GM21528 (cell line): ENCODE results near the gene CACNB4.
"Not testable (repeated sequence)": the region's sequence is repeated elsewhere in the genome, so short reads cannot be mapped to it uniquely, and the experiment has no call there.

Experiments
- ATAC-seq: cut with Tn5 transposase; IDR thresholded peaks from one replicate; pipeline ENCODE4 v1.9.1; 2021; ENCODE audit warnings: mild to moderate bottlenecking, moderate library complexity; ENCODE audit not compliant: unreplicated experiment, low FRiP score

CACNB4 gene

GRCh38 chr2:151796774-151797173, 302.1 kb downstream of the CACNB4 start:
- no peak for ATAC-seq

DNA sequence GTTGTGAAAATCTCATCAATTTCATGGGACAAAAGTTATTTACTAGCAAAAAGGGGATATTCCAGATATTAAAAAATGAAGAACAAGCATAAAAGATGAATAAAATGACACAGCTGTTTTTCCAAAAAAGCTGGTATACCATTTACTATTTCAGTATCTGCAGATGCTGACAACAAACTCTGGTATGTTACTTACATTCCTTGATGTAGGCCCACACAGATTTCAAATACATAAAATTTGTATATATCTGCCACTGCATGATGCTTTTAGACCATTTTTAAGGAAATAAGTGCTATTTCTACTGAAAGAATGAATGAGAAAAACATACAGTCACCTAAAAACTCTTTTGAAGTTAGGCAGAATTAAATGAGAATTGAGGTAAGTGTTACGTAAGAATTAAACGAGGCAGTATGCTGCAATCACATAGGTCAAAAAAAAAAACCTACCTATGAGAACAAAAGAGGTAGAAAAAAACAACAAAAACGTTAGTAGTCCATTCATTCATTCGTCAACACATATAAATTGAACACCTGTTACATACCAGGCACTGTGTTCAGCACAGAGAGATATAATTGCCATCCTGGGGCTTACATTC, 303.1 kb downstream of the CACNB4 start:
- ATAC-seq, result no peak

DNA sequence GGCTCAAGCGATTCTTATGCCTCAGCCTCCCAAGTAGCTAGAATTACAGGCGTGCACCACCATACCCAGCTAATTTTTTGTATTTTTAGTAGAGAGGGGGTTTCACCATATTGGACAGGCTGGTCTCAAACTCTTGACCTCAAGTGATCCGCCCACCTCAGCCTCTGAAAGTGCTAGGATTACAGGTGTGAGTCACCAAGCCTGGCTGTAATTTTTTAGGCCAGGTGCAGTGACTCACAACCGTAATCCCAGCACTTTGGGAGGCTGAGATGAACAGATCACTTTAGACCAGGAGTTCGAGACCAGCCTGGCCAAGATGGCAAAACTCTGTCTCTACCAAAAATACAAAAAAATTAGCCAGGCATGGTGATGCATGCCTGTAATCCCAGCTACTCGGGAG, 304.4 kb downstream of the CACNB4 start:
- not testable (repeated sequence) for ATAC-seq

DNA sequence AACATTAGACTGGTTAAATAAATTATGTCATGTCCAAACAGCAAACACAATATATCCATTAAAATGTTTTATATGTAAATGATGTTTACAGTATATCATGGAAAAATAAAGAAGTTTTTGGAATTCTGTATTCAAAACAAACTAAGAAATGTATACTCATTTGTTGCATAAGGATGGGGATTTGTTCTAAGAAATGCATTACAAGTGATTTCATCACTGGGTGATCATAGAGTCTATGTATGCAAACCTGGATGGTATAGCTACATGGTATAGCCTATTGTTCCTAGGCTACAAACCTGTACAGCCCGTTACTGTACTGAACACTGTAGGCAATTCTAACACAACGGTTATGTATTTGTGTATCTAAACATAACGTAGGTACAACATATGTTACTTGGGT, 305.7 kb downstream of the CACNB4 start:
- no peak for ATAC-seq

GRCh38 chr2:151792589-151792988, 306.3 kb downstream of the CACNB4 start:
- ATAC-seq, result no peak

DNA sequence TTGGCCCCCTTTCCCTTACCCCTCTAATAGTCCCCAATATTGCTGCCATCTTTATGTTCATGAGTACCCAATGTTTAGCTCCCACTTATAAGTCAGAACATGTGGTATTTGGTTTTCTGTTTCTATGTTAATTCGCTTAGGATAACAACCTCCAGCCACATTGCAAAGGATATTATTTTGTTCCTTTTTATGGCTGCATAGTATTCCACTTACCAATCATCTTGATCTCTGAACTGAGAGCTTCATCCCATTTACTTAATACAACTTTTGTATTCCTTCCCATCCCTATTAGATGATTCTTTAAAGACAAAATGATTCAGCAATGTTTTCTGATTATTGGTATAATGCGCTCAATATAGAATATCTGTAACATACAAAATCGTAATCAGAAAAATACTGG, 307.3 kb downstream of the CACNB4 start:
- no peak for ATAC-seq

GRCh38 chr2:151790689-151791088, 308.2 kb downstream of the CACNB4 start:
- no peak for ATAC-seq

DNA sequence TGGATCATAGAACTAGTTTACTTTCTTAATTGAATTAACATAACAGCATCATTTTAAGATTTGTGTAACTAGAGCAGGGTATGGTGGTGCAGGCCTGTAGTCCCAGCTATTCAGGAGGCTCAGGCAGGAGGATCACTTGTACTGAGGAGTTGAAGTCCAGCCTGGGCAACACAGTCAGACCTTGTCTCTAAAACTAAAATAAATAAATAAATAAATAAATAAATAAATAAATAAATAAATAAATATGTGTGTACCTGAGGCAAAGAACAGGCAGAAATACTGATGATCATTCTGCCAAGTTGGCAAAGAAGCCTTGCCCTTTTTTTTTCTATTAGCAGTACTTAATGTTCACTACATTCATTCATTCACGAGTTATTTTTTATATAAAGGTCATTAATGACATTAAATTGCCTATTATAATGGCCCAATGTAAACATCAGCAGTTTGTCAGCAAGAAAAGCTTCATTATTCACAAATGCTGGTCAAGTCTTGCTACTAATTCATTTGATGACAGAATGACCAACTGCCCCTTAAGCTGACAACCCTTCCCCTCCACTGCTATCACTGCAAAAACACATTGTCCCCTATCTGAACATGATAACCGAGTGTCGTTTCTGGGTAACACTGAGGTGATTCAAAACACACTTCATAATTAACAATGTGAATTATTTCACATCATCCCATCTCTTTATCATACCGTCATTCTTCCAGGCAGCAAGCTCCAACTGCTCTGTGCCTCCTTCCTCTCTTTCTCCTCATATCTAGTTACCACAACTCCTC, 309.6 kb downstream of the CACNB4 start:
- ATAC-seq, result no peak

- ATAC-seq, result no peak
These were observed 312.4 kb downstream of the CACNB4 start for GRCh38 chr2:151786483-151786882.

DNA sequence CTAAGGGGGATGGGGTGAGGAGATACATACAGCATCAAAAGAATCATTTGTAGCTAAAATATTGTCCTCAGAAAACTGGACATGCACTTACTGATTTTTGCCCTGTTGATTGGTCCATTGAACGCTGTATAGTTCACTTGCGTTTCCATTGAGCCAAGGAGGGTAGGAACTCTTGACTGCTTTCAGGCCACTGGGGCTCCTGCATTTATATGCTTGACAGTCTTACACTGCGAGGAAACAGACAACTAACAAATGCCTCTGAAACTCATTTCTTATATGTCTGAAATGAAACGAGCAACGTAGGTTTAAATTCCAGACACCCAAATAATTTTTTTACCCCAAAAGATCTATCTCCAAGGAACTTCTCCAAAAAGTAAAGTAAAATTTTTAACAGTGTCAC, 312.8 kb downstream of the CACNB4 start:
- ATAC-seq, result no peak

- ATAC-seq, result no peak
These were observed 315.7 kb downstream of the CACNB4 start for GRCh38 chr2:151783133-151783520.
